Measurements from ENCODE around the gene MAP6D1. TPM values are rescaled to one million over a fixed set of nuclear protein-coding genes. Genes with fewer than 3 reads are reported as not detected.
"Not testable (repeated sequence)": the region's sequence is repeated elsewhere in the genome, so short reads cannot be mapped to it uniquely, and the experiment has no call there.

MAP6D1 gene
- total RNA-seq, 1 experiment from 2014 or later, result 0.64 TPM

- no peak for DNase-seq (ENCODE audit: low read depth)
Measured at GRCh38 chr3:183799461-183799860, 25.9 kb downstream of the MAP6D1 start.

GRCh38 chr3:183797996-183798395 lies 27.4 kb downstream of the MAP6D1 start:
- no peak for DNase-seq (ENCODE audit: low read depth)

GRCh38 chr3:183796372-183796771 lies 29.0 kb downstream of the MAP6D1 start:
- DNase-seq (ENCODE audit: low read depth), result no peak

GRCh38 chr3:183794452-183794851 lies 30.9 kb downstream of the MAP6D1 start:
- no peak for DNase-seq (ENCODE audit: low read depth)

GRCh38 chr3:183792976-183793375 lies 32.4 kb downstream of the MAP6D1 start:
- no peak for DNase-seq (ENCODE audit: low read depth)

GRCh38 chr3:183790700-183791099 lies 34.7 kb downstream of the MAP6D1 start:
- DNase-seq (ENCODE audit: low read depth), result no peak

- no peak for DNase-seq (ENCODE audit: low read depth)
Measured at GRCh38 chr3:183789826-183790225, 35.6 kb downstream of the MAP6D1 start.

- DNase-seq (ENCODE audit: low read depth), result not testable (repeated sequence)
Measured at GRCh38 chr3:183784503-183784902, 40.9 kb downstream of the MAP6D1 start.

- no peak for DNase-seq (ENCODE audit: low read depth)
Measured at GRCh38 chr3:183782576-183783276, 42.7 kb downstream of the MAP6D1 start.

- no peak for DNase-seq (ENCODE audit: low read depth)
Measured at GRCh38 chr3:183781246-183781645, 44.1 kb downstream of the MAP6D1 start.

- no peak for DNase-seq (ENCODE audit: low read depth)
Measured at GRCh38 chr3:183779896-183780465, 45.4 kb downstream of the MAP6D1 start.

GRCh38 chr3:183777016-183777618 lies 48.3 kb downstream of the MAP6D1 start:
- DNase-seq (ENCODE audit: low read depth), result no peak

- DNase-seq (ENCODE audit: low read depth), result not testable (repeated sequence)
Measured at GRCh38 chr3:183776451-183776850, 48.9 kb downstream of the MAP6D1 start.

- DNase-seq (ENCODE audit: low read depth), result no peak
Measured at GRCh38 chr3:183775781-183776180, 49.6 kb downstream of the MAP6D1 start.

GRCh38 chr3:183774631-183775030 lies 50.7 kb downstream of the MAP6D1 start:
- no peak for DNase-seq (ENCODE audit: low read depth)

- no peak for DNase-seq (ENCODE audit: low read depth)
Measured at GRCh38 chr3:183769453-183769852, 55.9 kb downstream of the MAP6D1 start.

- DNase-seq (ENCODE audit: low read depth), result no peak
Measured at GRCh38 chr3:183768114-183768513, 57.3 kb downstream of the MAP6D1 start.

- DNase-seq (ENCODE audit: low read depth), result peak; percentile 75
Measured at GRCh38 chr3:183766745-183767606, 58.4 kb downstream of the MAP6D1 start.

GRCh38 chr3:183766107-183766506 lies 59.3 kb downstream of the MAP6D1 start:
- DNase-seq (ENCODE audit: low read depth), result no peak
